Testis (tissue), 2 donors: ENCODE results near the gene ANHX.

Source experiments
- POLR2A ChIP-seq: fragments of 450-650 bp; IDR thresholded peaks from one replicate; pipeline ENCODE4 v1.6.1; 2017; ENCODE audit warnings: antibody characterized with exemption, mild to moderate bottlenecking, moderate library complexity
- TF ChIP-seq, protein P1 (sequence below), 3 experiments: fragments of 450-650 bp in 2 of 3; fragments of 200-600 bp in 1 of 3; sonication (generic) in 1 of 3; IDR thresholded peaks; one replicate each; pipeline ENCODE4 v1.5.1; 2016 to 2019; ENCODE audit warnings: antibody characterized with exemption in 3 of 3, mild to moderate bottlenecking in 2 of 3, moderate library complexity in 1 of 3

DNA sequence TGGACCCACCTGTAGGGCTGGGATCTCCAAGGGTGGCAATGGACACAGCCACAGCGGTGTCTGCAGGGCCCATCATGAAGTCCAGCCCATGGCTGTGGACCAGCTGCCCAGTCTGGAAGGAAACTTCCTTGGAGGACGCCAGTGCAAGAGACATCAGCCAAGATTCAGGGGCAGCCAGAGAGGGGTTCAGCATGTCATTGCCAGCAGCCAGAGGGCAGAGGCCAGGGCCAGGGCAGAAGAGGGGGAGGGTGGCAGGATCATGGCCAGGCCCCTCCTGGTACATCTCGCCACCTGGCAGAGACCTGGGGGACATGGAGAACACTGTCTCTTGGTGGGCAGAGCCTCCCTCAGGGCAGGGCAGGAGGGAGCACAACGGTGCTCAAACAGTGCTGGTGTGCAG, 10.2 kb downstream of the ANHX start:
- TF ChIP-seq, protein P1, sequence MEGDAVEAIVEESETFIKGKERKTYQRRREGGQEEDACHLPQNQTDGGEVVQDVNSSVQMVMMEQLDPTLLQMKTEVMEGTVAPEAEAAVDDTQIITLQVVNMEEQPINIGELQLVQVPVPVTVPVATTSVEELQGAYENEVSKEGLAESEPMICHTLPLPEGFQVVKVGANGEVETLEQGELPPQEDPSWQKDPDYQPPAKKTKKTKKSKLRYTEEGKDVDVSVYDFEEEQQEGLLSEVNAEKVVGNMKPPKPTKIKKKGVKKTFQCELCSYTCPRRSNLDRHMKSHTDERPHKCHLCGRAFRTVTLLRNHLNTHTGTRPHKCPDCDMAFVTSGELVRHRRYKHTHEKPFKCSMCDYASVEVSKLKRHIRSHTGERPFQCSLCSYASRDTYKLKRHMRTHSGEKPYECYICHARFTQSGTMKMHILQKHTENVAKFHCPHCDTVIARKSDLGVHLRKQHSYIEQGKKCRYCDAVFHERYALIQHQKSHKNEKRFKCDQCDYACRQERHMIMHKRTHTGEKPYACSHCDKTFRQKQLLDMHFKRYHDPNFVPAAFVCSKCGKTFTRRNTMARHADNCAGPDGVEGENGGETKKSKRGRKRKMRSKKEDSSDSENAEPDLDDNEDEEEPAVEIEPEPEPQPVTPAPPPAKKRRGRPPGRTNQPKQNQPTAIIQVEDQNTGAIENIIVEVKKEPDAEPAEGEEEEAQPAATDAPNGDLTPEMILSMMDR (IDR thresholded peaks at IDR 0.05), result no peak
- TF ChIP-seq POLR2A, result no peak
